NT2/D1 (cell line): ENCODE results near the gene MAP7.
"Not testable (repeated sequence)": the region's sequence is repeated elsewhere in the genome, so short reads cannot be mapped to it uniquely, and the experiment has no call there.

Experiments used
- DNase-seq: peaks from one replicate; pipeline ENCODE4 v3.0.0-alpha.2; 2011; ENCODE audit warnings: low read depth, low spot score
- H3K27me3 ChIP-seq: 2 replicates; pipeline ENCODE4 v1.6.0; 2011; ENCODE audit warnings: mild to moderate bottlenecking; ENCODE audit not compliant: insufficient read length, insufficient read depth
- H3K36me3 ChIP-seq: 2 replicates; pipeline ENCODE4 v1.6.1; 2011; ENCODE audit warnings: mild to moderate bottlenecking, low read length, mixed read lengths; ENCODE audit not compliant: insufficient read depth, insufficient read length
- H3K4me1 ChIP-seq: 2 replicates; pipeline ENCODE4 v1.5.1; 2011; ENCODE audit not compliant: insufficient read depth, insufficient read length
- H3K4me3 ChIP-seq: 2 replicates; pipeline ENCODE4 v1.5.1; 2011; ENCODE audit warnings: low read depth; ENCODE audit not compliant: insufficient read length
- H3K9ac ChIP-seq: 2 replicates; pipeline ENCODE4 v1.6.0; 2011; ENCODE audit warnings: low read depth; ENCODE audit not compliant: insufficient read length
- H3K9me3 ChIP-seq: 2 replicates; pipeline ENCODE4 v1.5.1; 2011; ENCODE audit warnings: mild to moderate bottlenecking, low read length; ENCODE audit not compliant: insufficient read depth
- SUZ12 ChIP-seq: IDR thresholded peaks from 2 replicates; pipeline ENCODE4 v1.6.1; 2011; ENCODE audit not compliant: insufficient read length, insufficient read depth; ENCODE audit errors: extremely low read depth
- YY1 ChIP-seq: IDR thresholded peaks from 2 replicates; pipeline ENCODE4 v1.6.1; 2011; ENCODE audit not compliant: insufficient read length, insufficient read depth
- ZNF274 ChIP-seq: IDR thresholded peaks from 2 replicates; pipeline ENCODE4 v1.6.1; 2011; ENCODE audit warnings: mild to moderate bottlenecking, low read depth, low read length

The MAP7 gene

GRCh38 chr6:136550330-136551071 lies at the start of gene MAP7:
Gene MAP7, minus strand, starts transcription at chr6:136550422. Its CDS starts 14 bp downstream, at chr6:136550408.
- H3K36me3 ChIP-seq: no peaks in the 10 kb centered on the region
- peaks cover 4% of the 10 kb centered on the region for H3K4me1 ChIP-seq
- peaks cover 58% of the 10 kb centered on the region for H3K27me3 ChIP-seq
- H3K4me3 ChIP-seq: peak within 1 kb of the TSS; percentile 49
- DNase-seq: peak; percentile 42
- no peaks in the 10 kb centered on the region for H3K9me3 ChIP-seq
- peak within 1 kb of the TSS; percentile 64 for H3K9ac ChIP-seq
- TF ChIP-seq SUZ12 (no peak), YY1 (no peak), ZNF274 (no peak)

GRCh38 chr6:136599329-136600011 lies 49.2 kb upstream of the MAP7 start:
- Histone ChIP-seq H3K9ac (no peak overlapping the region), H3K4me3 (no peak overlapping the region), H3K36me3 (no peaks in the 10 kb centered on the region), H3K9me3 (no peaks in the 10 kb centered on the region), H3K27me3 (no peaks in the 10 kb centered on the region), H3K4me1 (no peaks in the 10 kb centered on the region)
- TF ChIP-seq YY1: no peak
- DNase-seq: no peak

GRCh38 chr6:136598048-136598447 lies 47.8 kb upstream of the MAP7 start:
- no peaks in the 10 kb centered on the region for H3K27me3 ChIP-seq
- no peak overlapping the region for H3K9ac ChIP-seq
- H3K4me1 ChIP-seq: no peaks in the 10 kb centered on the region
- no peak overlapping the region for H3K4me3 ChIP-seq
- H3K9me3 ChIP-seq: no peaks in the 10 kb centered on the region
- no peaks in the 10 kb centered on the region for H3K36me3 ChIP-seq
- TF ChIP-seq SUZ12 (no peak), ZNF274 (no peak), YY1 (no peak)
- DNase-seq: no peak

GRCh38 chr6:136594671-136595070 lies 44.4 kb upstream of the MAP7 start:
- no peak overlapping the region for H3K9ac ChIP-seq
- H3K36me3 ChIP-seq: peaks cover 2% of the 10 kb centered on the region
- TF ChIP-seq ZNF274 (no peak), YY1 (no peak), SUZ12 (no peak)
- no peaks in the 10 kb centered on the region for H3K27me3 ChIP-seq
- no peak overlapping the region for H3K4me3 ChIP-seq
- H3K4me1 ChIP-seq: no peaks in the 10 kb centered on the region
- H3K9me3 ChIP-seq: no peaks in the 10 kb centered on the region; the same call in 1 of the 2 replicates
- DNase-seq: no peak

- Histone ChIP-seq H3K9me3 (no peaks in the 10 kb centered on the region; the same call in 1 of the 2 replicates), H3K4me3 (no peak overlapping the region), H3K36me3 (peaks cover 2% of the 10 kb centered on the region), H3K4me1 (no peaks in the 10 kb centered on the region), H3K27me3 (no peaks in the 10 kb centered on the region), H3K9ac (no peak overlapping the region)
- no peak for TF ChIP-seq ZNF274
- no peak for TF ChIP-seq SUZ12
- TF ChIP-seq YY1: no peak
- DNase-seq: no peak
Observed at GRCh38 chr6:136593748-136594490, 43.7 kb upstream of the MAP7 start.

GRCh38 chr6:136592930-136593673 lies 42.9 kb upstream of the MAP7 start:
- Histone ChIP-seq H3K36me3 (peaks cover 2% of the 10 kb centered on the region), H3K9ac (no peak overlapping the region), H3K9me3 (no peaks in the 10 kb centered on the region; the same call in 1 of the 2 replicates), H3K4me1 (no peaks in the 10 kb centered on the region), H3K27me3 (no peaks in the 10 kb centered on the region), H3K4me3 (no peak overlapping the region)
- no peak for DNase-seq
- TF ChIP-seq SUZ12 (no peak), YY1 (no peak), ZNF274 (no peak)

GRCh38 chr6:136591617-136592016 lies 41.4 kb upstream of the MAP7 start:
- no peaks in the 10 kb centered on the region; the same call in 1 of the 2 replicates for H3K9me3 ChIP-seq
- peaks cover 2% of the 10 kb centered on the region for H3K36me3 ChIP-seq
- no peak for DNase-seq
- H3K4me3 ChIP-seq: no peak overlapping the region
- no peaks in the 10 kb centered on the region for H3K4me1 ChIP-seq
- TF ChIP-seq SUZ12 (no peak), ZNF274 (no peak), YY1 (no peak)
- H3K27me3 ChIP-seq: no peaks in the 10 kb centered on the region
- no peak overlapping the region for H3K9ac ChIP-seq

GRCh38 chr6:136590846-136591245 lies 40.6 kb upstream of the MAP7 start:
- not testable (repeated sequence) for H3K27me3 ChIP-seq, H3K4me1 ChIP-seq, H3K4me3 ChIP-seq, H3K9me3 ChIP-seq, DNase-seq, H3K36me3 ChIP-seq, H3K9ac ChIP-seq
